Gastrocnemius medialis (tissue), 4 donors: ENCODE data around the gene AUTS2.

Experiments
- POLR2A ChIP-seq, 2 donors: fragments of 450-650 bp; IDR thresholded peaks; one replicate each; pipeline ENCODE4 v1.6.1; 2017; ENCODE audit warnings: antibody characterized with exemption in 2 of 2, mild to moderate bottlenecking in 2 of 2, moderate library complexity in 2 of 2
- TF ChIP-seq, protein P1 (sequence below), 5 experiments: fragments of 450-650 bp in 3 of 5; fragments of 200-600 bp in 2 of 5; sonication (generic) in 2 of 5; IDR thresholded peaks in 4 of 5; conservative IDR thresholded peaks in 1 of 5; 1 replicate in 4 of 5; 2 replicates in 1 of 5; pipeline ENCODE4 v1.5.1; 2016 to 2019; ENCODE audit warnings: antibody characterized with exemption in 5 of 5, mild to moderate bottlenecking in 3 of 5, moderate library complexity in 3 of 5

DNA sequence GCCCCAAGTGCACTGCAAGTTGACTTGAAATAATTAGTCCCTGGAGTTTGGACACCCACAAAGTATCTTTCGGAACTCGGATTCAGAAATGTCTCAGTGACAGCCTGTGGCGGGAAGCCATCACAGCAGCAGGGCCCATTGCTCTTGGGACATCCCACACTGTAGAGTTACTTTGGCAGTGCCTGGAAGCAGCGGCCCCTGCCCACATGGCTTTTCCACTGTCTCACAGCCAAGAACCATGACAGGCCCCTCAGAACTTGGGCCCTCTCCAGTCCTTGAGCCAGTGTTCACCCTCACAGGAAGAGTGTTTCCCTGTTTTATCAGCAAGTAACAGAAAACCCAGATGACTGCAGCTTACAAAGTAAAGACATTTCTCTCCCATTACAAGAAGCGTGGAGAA lies 1056.7 kb downstream of the AUTS2 start:
- TF ChIP-seq, protein P1, sequence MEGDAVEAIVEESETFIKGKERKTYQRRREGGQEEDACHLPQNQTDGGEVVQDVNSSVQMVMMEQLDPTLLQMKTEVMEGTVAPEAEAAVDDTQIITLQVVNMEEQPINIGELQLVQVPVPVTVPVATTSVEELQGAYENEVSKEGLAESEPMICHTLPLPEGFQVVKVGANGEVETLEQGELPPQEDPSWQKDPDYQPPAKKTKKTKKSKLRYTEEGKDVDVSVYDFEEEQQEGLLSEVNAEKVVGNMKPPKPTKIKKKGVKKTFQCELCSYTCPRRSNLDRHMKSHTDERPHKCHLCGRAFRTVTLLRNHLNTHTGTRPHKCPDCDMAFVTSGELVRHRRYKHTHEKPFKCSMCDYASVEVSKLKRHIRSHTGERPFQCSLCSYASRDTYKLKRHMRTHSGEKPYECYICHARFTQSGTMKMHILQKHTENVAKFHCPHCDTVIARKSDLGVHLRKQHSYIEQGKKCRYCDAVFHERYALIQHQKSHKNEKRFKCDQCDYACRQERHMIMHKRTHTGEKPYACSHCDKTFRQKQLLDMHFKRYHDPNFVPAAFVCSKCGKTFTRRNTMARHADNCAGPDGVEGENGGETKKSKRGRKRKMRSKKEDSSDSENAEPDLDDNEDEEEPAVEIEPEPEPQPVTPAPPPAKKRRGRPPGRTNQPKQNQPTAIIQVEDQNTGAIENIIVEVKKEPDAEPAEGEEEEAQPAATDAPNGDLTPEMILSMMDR (IDR thresholded peaks at IDR 0.05 in 4 of 5, conservative IDR thresholded peaks at IDR 0.05 in 1 of 5), result no peak
- TF ChIP-seq POLR2A (IDR thresholded peaks at IDR 0.05), result no peak
